ENCODE data around the gene FBXO28.

DNA sequence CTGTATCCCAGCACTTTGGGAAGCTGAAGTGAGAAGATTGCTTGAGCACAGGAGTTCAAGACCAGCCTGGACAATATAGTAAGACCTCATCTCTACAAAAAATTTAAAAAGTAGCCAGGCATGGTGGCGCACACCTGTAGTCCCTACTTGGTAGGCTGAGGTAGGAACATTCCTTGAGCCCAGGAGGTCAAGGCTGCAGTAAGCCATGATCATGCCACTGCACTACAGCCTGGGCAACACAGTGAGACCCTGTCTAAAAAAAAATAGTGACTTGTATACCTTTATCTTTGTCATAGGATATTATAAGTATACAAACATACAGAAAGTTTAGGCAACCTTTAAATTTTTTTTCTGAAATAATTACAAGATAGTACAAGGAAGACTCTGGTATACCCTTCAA lies 3.9 kb upstream of the FBXO28 start:
- TF ChIP-seq, protein P1, sequence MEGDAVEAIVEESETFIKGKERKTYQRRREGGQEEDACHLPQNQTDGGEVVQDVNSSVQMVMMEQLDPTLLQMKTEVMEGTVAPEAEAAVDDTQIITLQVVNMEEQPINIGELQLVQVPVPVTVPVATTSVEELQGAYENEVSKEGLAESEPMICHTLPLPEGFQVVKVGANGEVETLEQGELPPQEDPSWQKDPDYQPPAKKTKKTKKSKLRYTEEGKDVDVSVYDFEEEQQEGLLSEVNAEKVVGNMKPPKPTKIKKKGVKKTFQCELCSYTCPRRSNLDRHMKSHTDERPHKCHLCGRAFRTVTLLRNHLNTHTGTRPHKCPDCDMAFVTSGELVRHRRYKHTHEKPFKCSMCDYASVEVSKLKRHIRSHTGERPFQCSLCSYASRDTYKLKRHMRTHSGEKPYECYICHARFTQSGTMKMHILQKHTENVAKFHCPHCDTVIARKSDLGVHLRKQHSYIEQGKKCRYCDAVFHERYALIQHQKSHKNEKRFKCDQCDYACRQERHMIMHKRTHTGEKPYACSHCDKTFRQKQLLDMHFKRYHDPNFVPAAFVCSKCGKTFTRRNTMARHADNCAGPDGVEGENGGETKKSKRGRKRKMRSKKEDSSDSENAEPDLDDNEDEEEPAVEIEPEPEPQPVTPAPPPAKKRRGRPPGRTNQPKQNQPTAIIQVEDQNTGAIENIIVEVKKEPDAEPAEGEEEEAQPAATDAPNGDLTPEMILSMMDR (IDR thresholded peaks at IDR 0.05), result no peak
- no peak for TF ChIP-seq POLR2A (IDR thresholded peaks at IDR 0.05)
